HFFc6 (cell line): ENCODE data around the gene GRIP2. TPM values are rescaled to one million over a fixed set of nuclear protein-coding genes. Genes with fewer than 3 reads are reported as not detected.

Experiments
- DNase-seq: peaks from one replicate; pipeline ENCODE4 v3.0.0-alpha.2; 2018
- H3K27ac Mint-ChIP-seq: 2 replicates; pipeline ENCODE4 v1.8.0; 2020; ENCODE audit warnings: mild to moderate bottlenecking, mixed read lengths
- H3K27me3 Mint-ChIP-seq: 2 replicates; pipeline ENCODE4 v1.8.0; 2021; ENCODE audit warnings: mild to moderate bottlenecking, moderate library complexity, mixed read lengths; ENCODE audit not compliant: insufficient read depth
- H3K36me3 Mint-ChIP-seq: 2 replicates; pipeline ENCODE4 v1.8.0; 2021; ENCODE audit warnings: low read depth, mixed read lengths
- H3K4me1 Mint-ChIP-seq: 2 replicates; pipeline ENCODE4 v1.8.0; 2020; ENCODE audit warnings: low read depth, mixed read lengths
- H3K4me3 Mint-ChIP-seq: 2 replicates; pipeline ENCODE4 v1.8.0; 2020; ENCODE audit warnings: mild to moderate bottlenecking, moderate library complexity, mixed read lengths
- H3K9me3 Mint-ChIP-seq: 2 replicates; pipeline ENCODE4 v1.8.0; 2020; ENCODE audit warnings: mild to moderate bottlenecking, mixed read lengths
- CTCF ChIP-seq: fragments of 200-600 bp; sonication (generic); IDR thresholded peaks from 2 replicates; pipeline ENCODE4 v1.5.0; 2021; ENCODE audit warnings: antibody characterized with exemption, mild to moderate bottlenecking
- total RNA-seq, 6 experiments: library from RNA; stranded (reverse); fragmentation: NEBNext Ultra II Directional; extraction: Animal tissue kit (Norgen Biotek cat#: 25700); gene quantifications; 2 replicates in 1 of 6; 3 replicates in 5 of 6; pipeline ENCODE4 v1.2.3, GENCODE V29; 2021

The GRIP2 gene
- total RNA-seq, 6 experiments from 2014 or later = 0.05 to 0.25 (median 0.13) TPM; not detected in 2

- Mint-ChIP-seq H3K4me3 (no peak overlapping the region), H3K4me1 (peaks cover 6% of the 10 kb centered on the region), H3K27ac (no peak overlapping the region), H3K9me3 (no peaks in the 10 kb centered on the region), H3K27me3 (peaks cover 2% of the 10 kb centered on the region; the same call in 1 of the 2 replicates), H3K36me3 (peaks cover 19% of the 10 kb centered on the region)
- TF ChIP-seq CTCF = no peak
- no peak for DNase-seq
Measured at GRCh38 chr3:14487821-14488220, 52.3 kb downstream of the GRIP2 start.

GRCh38 chr3:14487086-14487485 is 53.1 kb downstream of the GRIP2 start:
- Mint-ChIP-seq H3K4me1 (peaks cover 6% of the 10 kb centered on the region), H3K9me3 (no peaks in the 10 kb centered on the region), H3K27ac (no peak overlapping the region), H3K4me3 (no peak overlapping the region), H3K36me3 (peaks cover 19% of the 10 kb centered on the region), H3K27me3 (peaks cover 2% of the 10 kb centered on the region; the same call in 1 of the 2 replicates)
- no peak for TF ChIP-seq CTCF
- DNase-seq = no peak

DNA sequence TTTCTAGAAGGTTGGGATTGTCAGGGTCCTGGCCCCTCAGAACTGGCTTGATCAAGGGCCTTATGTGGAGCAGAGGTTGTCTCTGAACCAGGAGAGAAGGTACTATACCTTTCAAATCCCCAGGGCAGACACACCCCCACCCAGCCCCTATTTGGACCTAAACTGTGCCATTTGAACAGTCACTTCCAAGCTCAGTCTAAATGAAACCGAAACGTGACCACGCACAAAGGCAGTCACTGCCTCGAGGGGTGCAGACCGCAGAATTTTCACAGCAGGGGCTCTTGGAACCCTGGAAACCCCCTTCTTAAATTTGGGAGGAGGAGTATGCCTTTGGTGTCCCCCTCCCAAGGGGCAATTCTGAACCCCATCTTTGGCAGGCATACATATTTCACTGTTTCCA is 53.7 kb downstream of the GRIP2 start:
- peaks cover 19% of the 10 kb centered on the region for H3K36me3 Mint-ChIP-seq
- no peaks in the 10 kb centered on the region for H3K9me3 Mint-ChIP-seq
- H3K4me3 Mint-ChIP-seq = no peak overlapping the region
- no peak overlapping the region for H3K27ac Mint-ChIP-seq
- no peak for TF ChIP-seq CTCF
- H3K27me3 Mint-ChIP-seq = peaks cover 2% of the 10 kb centered on the region
- H3K4me1 Mint-ChIP-seq = peaks cover 6% of the 10 kb centered on the region
- no peak for DNase-seq

- no peaks in the 10 kb centered on the region for H3K9me3 Mint-ChIP-seq
- TF ChIP-seq CTCF = no peak
Measured at GRCh38 chr3:14485981-14486380, 54.2 kb downstream of the GRIP2 start.

GRCh38 chr3:14484741-14485140 is 55.4 kb downstream of the GRIP2 start:
- peaks cover 25% of the 10 kb centered on the region for H3K36me3 Mint-ChIP-seq
- H3K4me3 Mint-ChIP-seq = no peak overlapping the region
- peaks cover 6% of the 10 kb centered on the region; the same call in 1 of the 2 replicates for H3K4me1 Mint-ChIP-seq
- DNase-seq = no peak
- no peak overlapping the region for H3K27ac Mint-ChIP-seq
- H3K9me3 Mint-ChIP-seq = no peaks in the 10 kb centered on the region
- TF ChIP-seq CTCF = no peak
- H3K27me3 Mint-ChIP-seq = peaks cover 2% of the 10 kb centered on the region

More at GRCh38 chr3:14485981-14486380, 54.2 kb downstream of the GRIP2 start:
- peaks cover 22% of the 10 kb centered on the region for H3K36me3 Mint-ChIP-seq
- DNase-seq = no peak
- H3K27ac Mint-ChIP-seq = no peak overlapping the region
- H3K4me3 Mint-ChIP-seq = no peak overlapping the region
- peaks cover 6% of the 10 kb centered on the region for H3K4me1 Mint-ChIP-seq
- peaks cover 2% of the 10 kb centered on the region for H3K27me3 Mint-ChIP-seq

- Mint-ChIP-seq H3K36me3 (peaks cover 34% of the 10 kb centered on the region), H3K4me3 (no peak overlapping the region), H3K27me3 (peaks cover 2% of the 10 kb centered on the region), H3K4me1 (peaks cover 1% of the 10 kb centered on the region; the same call in 1 of the 2 replicates), H3K9me3 (no peaks in the 10 kb centered on the region), H3K27ac (no peak overlapping the region)
- no peak for DNase-seq
- no peak for TF ChIP-seq CTCF
Measured at GRCh38 chr3:14483286-14483685, 56.9 kb downstream of the GRIP2 start.
